WTC11 (cell line): ENCODE results near the gene DISP2.

Experiments
- ESRRA ChIP-seq: sonication (generic); formaldehyde crosslinking; IDR thresholded peaks from 2 replicates; pipeline ENCODE4 v1.8.1; 2022; ENCODE audit warnings: mild to moderate bottlenecking, missing genetic modification reagents, borderline replicate concordance
- ETV6 ChIP-seq: sonication (generic); formaldehyde crosslinking; IDR thresholded peaks from 2 replicates; pipeline ENCODE4 v1.8.1; 2022; ENCODE audit warnings: mild to moderate bottlenecking, missing genetic modification reagents
- JUN ChIP-seq: sonication (generic); formaldehyde crosslinking; IDR thresholded peaks from 2 replicates; pipeline ENCODE4 v1.8.0; 2023; ENCODE audit warnings: mild to moderate bottlenecking, missing genetic modification reagents
- SP1 ChIP-seq: sonication (generic); formaldehyde crosslinking; conservative IDR thresholded peaks from 2 replicates; pipeline ENCODE4 v1.8.1; 2022; ENCODE audit warnings: missing genetic modification reagents
- ZNF138 ChIP-seq: sonication (generic); formaldehyde crosslinking; conservative IDR thresholded peaks from 2 replicates; pipeline ENCODE4 v1.8.1; 2022; ENCODE audit warnings: mild to moderate bottlenecking, moderate library complexity, missing genetic modification reagents
- ZNF263 ChIP-seq: sonication (generic); formaldehyde crosslinking; IDR thresholded peaks from 2 replicates; pipeline ENCODE4 v1.8.1; 2022; ENCODE audit warnings: low read depth, mild to moderate bottlenecking, moderate library complexity, missing genetic modification reagents
- TF ChIP-seq, protein P1 (sequence below): fragments of 200-600 bp; IDR thresholded peaks from 2 replicates; pipeline ENCODE4 v1.8.0; 2022; ENCODE audit warnings: antibody characterized with exemption
- TF ChIP-seq, protein P2 (sequence below): sonication (generic); formaldehyde crosslinking; IDR thresholded peaks from 2 replicates; pipeline ENCODE4 v1.8.0; 2022; ENCODE audit warnings: mild to moderate bottlenecking, missing genetic modification reagents
- TF ChIP-seq, protein P3 (sequence below): sonication (generic); formaldehyde crosslinking; conservative IDR thresholded peaks from 2 replicates; pipeline ENCODE4 v1.8.1; 2023; ENCODE audit warnings: mild to moderate bottlenecking, low read depth, missing genetic modification reagents, moderate library complexity
- TF ChIP-seq, protein P4 (sequence below): sonication (generic); formaldehyde crosslinking; IDR thresholded peaks from 2 replicates; pipeline ENCODE4 v1.8.1; 2023; ENCODE audit warnings: mild to moderate bottlenecking, missing genetic modification reagents, borderline replicate concordance
- TF ChIP-seq, protein P5 (sequence below): sonication (generic); formaldehyde crosslinking; IDR thresholded peaks from 2 replicates; pipeline ENCODE4 v1.8.0; 2023; ENCODE audit warnings: missing genetic modification reagents, mild to moderate bottlenecking, borderline replicate concordance

DNA sequence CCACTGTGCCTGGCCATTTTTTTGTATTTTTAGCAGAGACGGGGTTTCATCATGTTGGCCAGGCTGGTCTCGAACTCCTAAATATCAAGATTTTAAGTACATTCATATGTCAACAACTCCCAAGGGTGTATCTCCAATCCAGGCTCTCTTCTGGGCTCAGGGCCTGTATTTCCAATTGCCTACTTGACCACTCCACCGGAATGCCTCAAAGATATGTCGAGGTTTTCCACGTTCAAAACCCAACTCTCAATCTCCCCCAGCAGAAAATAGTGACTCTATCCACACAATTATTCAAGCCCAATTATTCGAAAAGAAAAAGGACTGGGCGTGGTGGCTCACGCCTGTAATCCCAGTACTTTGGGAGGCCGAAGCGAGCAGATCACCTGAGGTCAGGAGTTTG, 22.6 kb downstream of the DISP2 start:
- no peak for TF ChIP-seq ESRRA
- TF ChIP-seq SP1 (CRISPR knock-in tag), result no peak
- TF ChIP-seq, protein P1, sequence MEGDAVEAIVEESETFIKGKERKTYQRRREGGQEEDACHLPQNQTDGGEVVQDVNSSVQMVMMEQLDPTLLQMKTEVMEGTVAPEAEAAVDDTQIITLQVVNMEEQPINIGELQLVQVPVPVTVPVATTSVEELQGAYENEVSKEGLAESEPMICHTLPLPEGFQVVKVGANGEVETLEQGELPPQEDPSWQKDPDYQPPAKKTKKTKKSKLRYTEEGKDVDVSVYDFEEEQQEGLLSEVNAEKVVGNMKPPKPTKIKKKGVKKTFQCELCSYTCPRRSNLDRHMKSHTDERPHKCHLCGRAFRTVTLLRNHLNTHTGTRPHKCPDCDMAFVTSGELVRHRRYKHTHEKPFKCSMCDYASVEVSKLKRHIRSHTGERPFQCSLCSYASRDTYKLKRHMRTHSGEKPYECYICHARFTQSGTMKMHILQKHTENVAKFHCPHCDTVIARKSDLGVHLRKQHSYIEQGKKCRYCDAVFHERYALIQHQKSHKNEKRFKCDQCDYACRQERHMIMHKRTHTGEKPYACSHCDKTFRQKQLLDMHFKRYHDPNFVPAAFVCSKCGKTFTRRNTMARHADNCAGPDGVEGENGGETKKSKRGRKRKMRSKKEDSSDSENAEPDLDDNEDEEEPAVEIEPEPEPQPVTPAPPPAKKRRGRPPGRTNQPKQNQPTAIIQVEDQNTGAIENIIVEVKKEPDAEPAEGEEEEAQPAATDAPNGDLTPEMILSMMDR, result no peak
- TF ChIP-seq, protein P2, sequence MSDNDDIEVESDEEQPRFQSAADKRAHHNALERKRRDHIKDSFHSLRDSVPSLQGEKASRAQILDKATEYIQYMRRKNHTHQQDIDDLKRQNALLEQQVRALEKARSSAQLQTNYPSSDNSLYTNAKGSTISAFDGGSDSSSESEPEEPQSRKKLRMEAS, result no peak
- no peak for TF ChIP-seq ZNF138 (CRISPR knock-in tag)
- TF ChIP-seq, protein P3, sequence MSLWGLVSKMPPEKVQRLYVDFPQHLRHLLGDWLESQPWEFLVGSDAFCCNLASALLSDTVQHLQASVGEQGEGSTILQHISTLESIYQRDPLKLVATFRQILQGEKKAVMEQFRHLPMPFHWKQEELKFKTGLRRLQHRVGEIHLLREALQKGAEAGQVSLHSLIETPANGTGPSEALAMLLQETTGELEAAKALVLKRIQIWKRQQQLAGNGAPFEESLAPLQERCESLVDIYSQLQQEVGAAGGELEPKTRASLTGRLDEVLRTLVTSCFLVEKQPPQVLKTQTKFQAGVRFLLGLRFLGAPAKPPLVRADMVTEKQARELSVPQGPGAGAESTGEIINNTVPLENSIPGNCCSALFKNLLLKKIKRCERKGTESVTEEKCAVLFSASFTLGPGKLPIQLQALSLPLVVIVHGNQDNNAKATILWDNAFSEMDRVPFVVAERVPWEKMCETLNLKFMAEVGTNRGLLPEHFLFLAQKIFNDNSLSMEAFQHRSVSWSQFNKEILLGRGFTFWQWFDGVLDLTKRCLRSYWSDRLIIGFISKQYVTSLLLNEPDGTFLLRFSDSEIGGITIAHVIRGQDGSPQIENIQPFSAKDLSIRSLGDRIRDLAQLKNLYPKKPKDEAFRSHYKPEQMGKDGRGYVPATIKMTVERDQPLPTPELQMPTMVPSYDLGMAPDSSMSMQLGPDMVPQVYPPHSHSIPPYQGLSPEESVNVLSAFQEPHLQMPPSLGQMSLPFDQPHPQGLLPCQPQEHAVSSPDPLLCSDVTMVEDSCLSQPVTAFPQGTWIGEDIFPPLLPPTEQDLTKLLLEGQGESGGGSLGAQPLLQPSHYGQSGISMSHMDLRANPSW, result no peak
- TF ChIP-seq JUN (CRISPR knock-in tag), result no peak
- TF ChIP-seq ZNF263 (CRISPR knock-in tag), result no peak
- TF ChIP-seq, protein P4, sequence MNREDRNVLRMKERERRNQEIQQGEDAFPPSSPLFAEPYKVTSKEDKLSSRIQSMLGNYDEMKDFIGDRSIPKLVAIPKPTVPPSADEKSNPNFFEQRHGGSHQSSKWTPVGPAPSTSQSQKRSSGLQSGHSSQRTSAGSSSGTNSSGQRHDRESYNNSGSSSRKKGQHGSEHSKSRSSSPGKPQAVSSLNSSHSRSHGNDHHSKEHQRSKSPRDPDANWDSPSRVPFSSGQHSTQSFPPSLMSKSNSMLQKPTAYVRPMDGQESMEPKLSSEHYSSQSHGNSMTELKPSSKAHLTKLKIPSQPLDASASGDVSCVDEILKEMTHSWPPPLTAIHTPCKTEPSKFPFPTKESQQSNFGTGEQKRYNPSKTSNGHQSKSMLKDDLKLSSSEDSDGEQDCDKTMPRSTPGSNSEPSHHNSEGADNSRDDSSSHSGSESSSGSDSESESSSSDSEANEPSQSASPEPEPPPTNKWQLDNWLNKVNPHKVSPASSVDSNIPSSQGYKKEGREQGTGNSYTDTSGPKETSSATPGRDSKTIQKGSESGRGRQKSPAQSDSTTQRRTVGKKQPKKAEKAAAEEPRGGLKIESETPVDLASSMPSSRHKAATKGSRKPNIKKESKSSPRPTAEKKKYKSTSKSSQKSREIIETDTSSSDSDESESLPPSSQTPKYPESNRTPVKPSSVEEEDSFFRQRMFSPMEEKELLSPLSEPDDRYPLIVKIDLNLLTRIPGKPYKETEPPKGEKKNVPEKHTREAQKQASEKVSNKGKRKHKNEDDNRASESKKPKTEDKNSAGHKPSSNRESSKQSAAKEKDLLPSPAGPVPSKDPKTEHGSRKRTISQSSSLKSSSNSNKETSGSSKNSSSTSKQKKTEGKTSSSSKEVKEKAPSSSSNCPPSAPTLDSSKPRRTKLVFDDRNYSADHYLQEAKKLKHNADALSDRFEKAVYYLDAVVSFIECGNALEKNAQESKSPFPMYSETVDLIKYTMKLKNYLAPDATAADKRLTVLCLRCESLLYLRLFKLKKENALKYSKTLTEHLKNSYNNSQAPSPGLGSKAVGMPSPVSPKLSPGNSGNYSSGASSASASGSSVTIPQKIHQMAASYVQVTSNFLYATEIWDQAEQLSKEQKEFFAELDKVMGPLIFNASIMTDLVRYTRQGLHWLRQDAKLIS (CRISPR knock-in tag), result no peak
- TF ChIP-seq, protein P5, sequence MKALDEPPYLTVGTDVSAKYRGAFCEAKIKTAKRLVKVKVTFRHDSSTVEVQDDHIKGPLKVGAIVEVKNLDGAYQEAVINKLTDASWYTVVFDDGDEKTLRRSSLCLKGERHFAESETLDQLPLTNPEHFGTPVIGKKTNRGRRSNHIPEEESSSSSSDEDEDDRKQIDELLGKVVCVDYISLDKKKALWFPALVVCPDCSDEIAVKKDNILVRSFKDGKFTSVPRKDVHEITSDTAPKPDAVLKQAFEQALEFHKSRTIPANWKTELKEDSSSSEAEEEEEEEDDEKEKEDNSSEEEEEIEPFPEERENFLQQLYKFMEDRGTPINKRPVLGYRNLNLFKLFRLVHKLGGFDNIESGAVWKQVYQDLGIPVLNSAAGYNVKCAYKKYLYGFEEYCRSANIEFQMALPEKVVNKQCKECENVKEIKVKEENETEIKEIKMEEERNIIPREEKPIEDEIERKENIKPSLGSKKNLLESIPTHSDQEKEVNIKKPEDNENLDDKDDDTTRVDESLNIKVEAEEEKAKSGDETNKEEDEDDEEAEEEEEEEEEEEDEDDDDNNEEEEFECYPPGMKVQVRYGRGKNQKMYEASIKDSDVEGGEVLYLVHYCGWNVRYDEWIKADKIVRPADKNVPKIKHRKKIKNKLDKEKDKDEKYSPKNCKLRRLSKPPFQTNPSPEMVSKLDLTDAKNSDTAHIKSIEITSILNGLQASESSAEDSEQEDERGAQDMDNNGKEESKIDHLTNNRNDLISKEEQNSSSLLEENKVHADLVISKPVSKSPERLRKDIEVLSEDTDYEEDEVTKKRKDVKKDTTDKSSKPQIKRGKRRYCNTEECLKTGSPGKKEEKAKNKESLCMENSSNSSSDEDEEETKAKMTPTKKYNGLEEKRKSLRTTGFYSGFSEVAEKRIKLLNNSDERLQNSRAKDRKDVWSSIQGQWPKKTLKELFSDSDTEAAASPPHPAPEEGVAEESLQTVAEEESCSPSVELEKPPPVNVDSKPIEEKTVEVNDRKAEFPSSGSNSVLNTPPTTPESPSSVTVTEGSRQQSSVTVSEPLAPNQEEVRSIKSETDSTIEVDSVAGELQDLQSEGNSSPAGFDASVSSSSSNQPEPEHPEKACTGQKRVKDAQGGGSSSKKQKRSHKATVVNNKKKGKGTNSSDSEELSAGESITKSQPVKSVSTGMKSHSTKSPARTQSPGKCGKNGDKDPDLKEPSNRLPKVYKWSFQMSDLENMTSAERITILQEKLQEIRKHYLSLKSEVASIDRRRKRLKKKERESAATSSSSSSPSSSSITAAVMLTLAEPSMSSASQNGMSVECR (CRISPR knock-in tag), result no peak
- TF ChIP-seq ETV6 (CRISPR knock-in tag), result no peak
